NK-92 (cell line): ENCODE measurements around the gene SV2B.
"Not testable (repeated sequence)": the region's sequence is repeated elsewhere in the genome, so short reads cannot be mapped to it uniquely, and the experiment has no call there.

Source experiments
- DNase-seq: peaks from one replicate; lab custom pipeline; 2025; ENCODE audit not compliant: unreplicated experiment; lab: John Stamatoyannopoulos, UW

SV2B gene

DNA sequence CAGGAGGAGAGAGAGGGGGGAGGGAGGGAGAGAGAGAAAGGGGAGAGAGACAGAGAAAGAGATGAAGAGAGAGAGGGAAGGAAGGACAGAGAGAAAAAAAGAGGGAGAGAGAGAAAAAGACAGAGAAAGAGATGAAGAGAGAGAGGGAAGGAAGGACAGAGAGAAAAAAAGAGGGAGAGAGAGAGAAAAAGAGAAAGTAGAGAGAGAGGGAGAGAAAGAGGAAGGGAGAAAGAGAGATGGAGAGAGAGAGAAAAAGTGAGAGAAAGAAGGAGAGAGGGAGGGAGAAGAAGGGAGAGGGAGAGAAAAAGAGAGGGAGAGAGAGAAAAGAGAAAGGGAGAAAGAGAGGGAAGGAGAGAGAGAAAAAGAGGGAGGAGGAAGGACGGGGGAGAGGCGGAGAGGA, 204.2 kb downstream of the SV2B start:
- no peak for DNase-seq

DNA sequence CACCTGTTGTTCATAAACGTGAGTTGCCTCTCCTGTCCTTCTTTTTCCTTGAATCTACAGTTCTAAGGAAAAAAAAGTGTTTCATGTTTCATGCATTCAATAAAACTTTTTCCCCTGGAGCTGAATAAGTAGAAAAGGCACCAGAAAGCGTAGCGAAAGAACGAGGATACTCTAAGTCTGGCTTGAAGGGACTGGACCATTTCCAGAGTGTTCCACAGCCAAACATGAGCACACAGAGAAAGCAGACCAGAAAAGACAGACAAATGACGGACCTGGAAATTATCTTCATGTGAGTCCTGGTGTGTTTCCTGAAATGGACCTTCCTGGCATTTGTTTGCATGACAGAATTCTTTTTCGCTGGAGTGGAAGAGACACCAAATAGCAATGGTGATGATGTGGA, 204.7 kb downstream of the SV2B start:
- DNase-seq, result no peak

DNA sequence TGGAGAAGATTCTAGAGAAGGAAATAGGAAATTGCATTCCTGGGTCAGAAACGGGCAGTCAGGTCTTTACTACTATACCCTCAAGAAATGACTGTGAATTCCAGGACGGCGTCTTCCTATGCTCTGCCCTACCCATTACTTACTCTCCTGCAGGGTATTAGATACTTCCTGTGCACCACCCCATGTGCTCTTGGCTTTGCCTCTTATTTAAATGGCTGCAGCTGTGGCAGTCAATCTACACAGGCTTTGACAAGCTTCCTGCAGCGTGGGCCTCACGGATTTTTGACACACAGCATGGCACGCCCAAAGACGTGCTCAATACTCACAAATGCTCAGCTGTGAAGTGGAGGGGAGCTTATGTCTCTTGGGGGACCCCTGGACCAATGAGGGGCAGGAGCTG, 206.1 kb downstream of the SV2B start:
- DNase-seq, result no peak

DNA sequence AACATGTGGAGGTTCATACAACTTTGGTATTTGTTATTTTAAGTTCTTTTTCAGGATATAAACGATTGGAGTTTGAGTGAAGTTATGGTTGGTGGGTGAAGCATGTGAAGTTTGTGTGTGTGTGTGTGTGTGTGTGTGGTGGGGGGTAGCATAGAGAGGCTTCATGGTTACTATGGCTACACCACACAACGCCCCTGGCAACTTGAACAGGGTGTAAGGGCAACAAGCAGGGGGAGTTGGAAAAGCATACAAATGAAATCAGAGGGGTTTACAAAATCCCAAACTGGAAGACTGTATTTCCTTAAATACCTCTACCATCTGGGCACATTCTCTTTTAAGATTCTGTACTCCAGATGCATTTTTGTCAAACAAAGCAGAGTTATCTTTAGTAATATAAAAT, 207.5 kb downstream of the SV2B start:
- no peak for DNase-seq

DNA sequence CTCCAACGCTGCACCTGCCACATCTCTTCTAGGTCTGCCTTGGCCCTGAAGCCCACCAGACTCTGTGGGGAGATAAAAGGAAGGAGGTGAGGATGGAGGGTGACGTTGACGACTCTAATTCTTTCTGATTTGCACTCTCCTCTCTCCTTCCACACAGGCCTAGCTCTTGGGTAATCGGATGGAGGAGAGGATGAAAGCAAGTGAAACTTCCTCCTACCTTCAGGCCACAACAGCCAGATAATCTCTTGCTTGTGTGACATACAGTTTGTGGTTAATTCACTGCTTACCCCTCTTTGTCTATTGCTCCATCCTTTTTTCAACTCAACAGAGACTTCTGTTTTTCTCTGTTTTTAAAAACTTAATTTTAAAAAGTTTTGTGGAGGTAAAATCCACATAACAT, 208.1 kb downstream of the SV2B start:
- DNase-seq, result no peak

DNA sequence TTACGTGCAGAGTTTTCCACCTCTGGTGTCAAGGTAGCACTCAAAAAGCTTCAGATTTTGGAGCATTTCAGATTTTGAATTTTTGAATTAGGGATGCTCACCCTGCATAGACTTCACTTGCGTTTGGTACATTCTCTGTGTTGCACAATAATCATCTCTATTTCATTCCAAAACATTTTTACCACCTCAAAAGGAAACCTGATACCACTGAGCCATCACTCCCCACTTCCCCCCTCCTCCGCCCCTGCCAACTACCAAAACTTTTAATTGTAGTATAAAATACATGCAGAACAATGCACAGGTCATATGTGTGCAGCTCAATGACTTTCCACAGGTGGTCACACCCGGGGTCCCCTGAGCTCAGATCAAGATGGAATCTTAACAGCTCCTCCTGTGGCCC, 208.8 kb downstream of the SV2B start:
- DNase-seq, result no peak

DNA sequence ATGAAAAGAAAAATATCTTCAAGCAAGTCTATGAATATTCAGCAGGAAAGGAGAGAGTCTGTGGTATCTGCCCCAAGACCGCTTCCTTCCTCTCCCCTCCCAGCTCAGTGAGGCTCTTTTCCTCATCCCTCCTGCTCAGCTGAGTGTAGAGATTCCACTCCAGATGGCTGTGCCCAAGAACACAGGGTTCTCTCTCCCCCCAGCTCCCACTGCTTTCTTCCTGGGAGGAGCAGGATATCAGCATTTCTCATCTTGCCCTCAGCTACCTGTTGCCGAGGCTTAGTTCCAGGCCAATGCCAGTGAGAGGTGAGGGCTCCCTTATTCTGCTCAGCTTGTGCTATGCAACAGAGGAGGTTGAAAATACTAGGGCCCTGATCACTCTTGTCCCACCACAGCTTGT, 211.9 kb downstream of the SV2B start:
- no peak for DNase-seq

DNA sequence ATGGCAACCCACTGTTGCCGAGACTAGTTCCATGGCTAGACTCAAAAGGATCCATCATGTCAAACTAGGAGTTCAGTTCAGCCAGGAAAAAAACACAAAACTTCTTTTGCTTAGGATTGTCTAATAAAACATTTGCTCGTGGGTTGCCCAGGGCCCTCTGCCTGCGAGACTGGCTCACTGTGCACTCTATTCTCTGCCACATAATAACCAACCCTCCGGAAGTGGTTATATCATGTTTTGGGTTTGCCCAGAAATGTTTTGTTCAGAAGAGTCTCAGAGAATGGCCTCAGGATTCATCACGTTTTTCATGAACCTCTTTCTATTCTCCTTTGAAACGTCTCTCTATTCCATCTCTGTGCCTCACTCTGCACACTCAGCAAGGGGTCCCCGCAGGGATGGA, 216.1 kb downstream of the SV2B start:
- DNase-seq, result no peak

DNA sequence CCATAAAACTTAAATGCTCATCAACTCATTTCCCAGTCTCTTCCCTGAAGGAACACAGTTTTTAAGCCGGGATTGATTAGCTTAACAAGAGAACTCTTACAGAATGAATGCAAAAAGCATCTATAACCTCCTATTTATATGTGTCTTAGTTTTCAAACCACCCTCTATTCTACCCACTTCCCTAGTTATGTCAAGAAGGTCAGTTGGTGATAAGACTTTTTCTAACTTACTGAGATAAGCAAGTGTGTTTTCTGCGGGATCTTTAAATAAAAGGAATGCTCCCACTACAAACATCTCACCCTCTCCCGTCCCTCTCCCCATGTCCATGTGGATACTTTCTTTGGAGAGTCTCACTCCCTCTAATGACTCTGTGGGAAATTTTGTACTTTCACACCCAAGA, 218.5 kb downstream of the SV2B start:
- DNase-seq, result no peak

DNA sequence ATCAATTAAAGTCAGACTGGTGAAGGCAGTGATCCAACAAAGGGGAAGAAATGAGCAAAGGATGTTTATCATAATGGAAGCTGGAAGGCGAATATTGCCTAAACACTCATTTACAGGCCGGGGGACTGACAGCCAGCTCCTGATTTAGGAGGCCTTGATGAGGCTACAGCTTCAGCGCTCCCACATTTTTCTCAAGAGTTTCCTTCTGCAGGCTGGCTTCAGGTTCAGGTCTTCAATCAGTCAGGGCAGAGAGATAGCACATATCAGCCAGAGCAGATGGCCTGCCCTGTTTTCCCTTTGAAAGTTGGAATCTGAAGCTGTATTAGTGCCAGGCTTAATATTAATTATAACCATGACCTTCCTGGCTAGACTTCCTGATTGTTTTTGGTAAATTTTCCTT, 218.9 kb downstream of the SV2B start:
- no peak for DNase-seq

DNA sequence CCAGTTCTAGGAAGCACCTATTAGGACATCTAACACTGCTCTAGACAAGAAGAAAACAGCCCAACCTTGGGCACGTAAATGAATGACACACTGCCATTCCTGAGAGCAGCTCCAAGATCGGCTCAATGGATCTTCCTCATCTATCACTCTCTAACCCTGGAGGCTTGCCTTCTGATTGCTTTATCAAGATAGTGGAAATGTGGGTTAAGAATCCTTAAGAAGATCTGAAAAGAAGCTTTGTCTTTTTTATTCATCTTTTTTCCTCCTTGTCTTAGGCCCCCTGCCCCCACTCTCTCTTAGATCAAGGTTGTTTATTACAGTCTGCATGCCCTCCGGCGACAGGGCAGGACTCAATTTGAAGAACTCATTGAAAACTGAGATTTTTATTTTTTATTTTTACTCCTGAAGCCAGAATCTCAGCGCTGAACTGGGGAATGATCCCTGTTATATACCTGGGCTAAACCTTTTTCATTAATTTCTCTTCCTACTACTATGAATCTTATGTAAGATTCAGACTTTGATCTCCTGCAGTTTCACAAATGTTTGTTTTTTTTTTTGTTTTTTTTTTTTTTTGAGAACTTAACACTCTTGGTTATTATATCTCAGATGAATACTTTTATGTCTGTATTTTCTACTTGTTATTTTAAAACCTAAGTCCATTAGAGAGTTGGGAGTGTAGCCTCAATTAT, 219.5 kb downstream of the SV2B start:
- DNase-seq, result no peak

DNA sequence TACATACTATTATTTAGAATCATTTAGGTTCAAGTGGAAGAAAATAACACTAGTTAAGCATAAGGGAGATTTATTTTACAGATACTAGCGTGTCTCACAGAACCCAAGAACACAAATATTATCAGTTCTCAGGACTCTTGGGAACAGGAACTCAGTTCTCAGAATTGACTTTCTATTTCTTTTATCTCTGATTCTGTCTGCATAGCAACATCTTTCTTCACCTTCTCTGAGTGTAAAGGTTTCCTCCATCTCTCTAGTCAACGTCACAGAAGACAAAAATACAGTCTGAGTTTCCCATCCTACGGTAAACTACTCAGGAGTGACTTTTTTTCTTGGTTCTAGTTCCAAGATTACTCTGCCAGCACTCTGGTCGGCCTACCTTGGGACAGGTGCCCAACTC, 220.0 kb downstream of the SV2B start:
- DNase-seq, result no peak

DNA sequence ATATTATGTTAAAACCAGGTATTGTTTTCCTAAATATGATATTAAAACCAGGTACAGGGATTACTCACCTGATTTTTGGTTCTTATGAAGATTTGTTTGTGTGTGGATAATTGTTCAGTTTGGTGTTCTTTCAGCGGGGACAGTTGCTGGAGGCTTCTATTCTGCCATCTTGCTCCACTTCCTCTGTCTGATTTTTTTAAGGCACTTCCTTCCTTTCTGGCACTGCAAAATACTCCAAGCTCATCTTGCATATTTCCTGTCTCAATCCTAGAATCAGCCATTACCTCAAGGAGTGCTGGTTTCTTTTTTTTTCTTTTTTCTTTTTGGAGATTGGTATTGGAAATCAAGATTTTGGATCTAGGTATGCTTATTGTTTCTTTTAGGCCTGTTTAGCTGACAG, 229.9 kb downstream of the SV2B start:
- DNase-seq, result no peak

DNA sequence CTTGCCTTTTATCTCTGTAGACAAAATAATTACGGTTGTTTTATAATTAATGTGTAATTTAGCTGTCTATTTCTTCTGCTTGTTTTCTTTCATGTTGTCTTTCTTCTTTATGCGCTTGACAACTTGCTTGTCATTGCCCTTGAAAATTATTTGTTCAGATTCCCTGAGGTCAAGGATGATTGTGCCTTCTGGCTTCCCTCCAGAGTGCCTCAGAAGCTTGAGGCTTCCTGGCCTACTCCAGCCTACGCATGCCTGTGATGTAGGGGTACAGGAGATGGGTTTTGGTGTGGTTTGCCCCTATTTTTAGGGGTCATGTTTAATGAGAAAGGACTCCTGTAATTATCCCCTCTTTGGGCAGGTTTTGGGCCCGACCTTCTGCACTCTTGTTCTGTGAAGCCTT, 231.5 kb downstream of the SV2B start:
- no peak for DNase-seq

DNA sequence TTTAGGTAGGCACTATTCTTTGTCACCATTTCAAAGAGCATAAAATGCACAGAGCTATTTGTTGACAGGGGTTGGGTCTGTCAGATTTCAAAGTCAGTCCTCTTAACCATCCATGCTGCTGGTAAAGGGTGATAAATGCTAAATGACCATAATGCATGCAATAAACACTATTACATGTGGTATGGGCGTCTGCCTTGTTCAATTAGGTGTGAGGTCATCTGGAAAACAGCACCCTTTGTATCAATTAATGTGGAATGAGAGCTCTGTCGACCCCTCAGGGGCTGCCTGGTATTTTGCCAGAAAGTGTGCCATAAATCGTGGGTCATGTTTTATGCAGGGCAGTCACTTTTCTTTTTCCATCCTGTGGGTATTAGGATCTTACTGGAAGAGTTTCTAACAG, 235.6 kb downstream of the SV2B start:
- DNase-seq, result no peak

DNA sequence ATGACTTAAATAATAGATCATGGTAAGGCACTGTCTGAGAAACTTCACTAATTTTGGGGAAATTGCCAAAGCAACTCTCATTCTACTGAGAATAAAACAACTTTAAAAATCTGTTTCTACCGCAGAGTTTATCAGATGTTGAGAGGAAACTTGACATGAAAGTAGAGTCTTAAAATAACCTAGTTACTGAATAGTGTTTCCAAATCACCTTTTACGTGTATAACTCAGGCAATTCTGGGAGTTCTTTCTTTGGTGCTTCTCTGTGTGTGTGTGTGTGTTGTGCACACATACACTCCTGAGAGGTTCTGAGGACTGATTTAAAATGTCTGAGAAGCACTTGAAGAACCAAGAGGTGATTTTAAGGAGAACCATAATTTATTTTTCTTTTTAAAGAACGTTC, 236.6 kb downstream of the SV2B start:
- no peak for DNase-seq

DNA sequence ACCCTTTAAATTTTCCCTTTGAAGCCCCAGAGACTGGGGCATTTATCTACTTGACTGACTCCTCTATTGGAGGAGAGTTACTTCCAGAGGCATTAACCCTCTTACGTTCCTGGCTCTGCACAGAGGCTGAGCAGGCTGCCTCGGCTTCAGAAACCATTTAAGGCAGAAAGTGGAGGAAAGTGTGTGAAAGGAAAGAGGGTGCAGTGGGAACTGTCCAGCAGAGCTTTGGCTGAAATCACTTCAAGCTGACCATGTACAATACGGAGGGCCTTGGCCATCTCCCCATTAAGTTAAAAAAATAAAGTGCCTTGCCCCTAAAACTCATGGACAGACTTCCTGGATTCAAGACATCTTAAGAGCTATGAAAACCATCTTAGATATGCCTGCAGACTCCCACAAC, 238.7 kb downstream of the SV2B start:
- DNase-seq, result no peak

DNA sequence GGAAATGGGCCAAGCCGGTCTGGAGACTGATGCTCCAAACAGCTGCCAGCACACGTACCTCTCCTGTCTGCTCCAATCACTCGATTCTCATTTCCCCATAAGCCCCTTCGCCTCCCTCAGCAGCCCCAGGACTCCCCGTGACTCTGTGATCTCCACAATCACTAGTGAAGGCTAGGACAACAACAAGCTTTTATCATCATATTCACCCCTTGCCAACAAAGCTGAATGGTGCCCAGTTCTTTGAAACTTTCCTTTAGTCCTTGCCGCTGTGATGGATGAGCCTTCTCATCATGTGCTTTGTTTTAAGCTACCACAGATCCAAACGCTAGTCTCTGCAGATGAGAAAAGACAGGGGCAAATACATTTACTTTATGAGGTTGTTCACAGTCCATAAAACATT, 242.0 kb downstream of the SV2B start:
- DNase-seq, result no peak

DNA sequence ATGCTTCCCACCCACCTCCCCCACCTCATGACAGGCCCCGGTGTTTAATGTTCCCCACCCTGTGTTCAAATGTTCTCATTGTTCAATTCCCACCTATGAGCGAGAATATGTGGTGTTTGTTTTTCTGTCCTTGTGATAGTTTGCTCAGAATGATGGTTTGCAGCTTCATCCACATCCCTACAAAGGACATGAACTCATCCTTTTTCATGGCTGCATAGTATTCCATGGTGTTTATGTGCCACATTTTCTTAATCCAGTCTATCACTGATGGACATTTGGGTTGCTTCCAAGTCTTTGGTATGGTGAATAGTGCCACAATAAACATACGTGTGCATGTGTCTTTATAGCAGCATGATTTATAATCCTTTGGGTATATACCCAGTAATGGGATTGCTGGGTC, 244.9 kb downstream of the SV2B start:
- not testable (repeated sequence) for DNase-seq

DNA sequence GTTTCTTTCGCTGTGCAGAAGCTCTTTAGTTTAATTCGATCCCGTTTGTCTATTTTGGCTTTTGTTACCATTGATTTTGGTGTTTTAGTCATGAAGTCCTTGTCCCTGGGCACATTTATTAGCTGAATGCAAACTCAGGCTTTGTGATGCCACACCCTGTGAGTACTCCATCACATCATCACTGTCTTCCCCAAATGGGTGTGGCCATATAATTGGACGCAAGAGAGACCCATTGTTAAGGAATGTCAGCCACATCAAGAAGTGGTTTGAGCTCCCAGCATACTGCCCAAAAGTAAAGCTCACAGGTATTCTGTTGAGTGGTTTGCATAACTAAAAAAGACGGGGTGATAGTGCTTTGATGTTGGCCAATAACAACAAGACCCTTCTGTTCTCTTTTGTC, 245.7 kb downstream of the SV2B start:
- DNase-seq, result no peak

DNA sequence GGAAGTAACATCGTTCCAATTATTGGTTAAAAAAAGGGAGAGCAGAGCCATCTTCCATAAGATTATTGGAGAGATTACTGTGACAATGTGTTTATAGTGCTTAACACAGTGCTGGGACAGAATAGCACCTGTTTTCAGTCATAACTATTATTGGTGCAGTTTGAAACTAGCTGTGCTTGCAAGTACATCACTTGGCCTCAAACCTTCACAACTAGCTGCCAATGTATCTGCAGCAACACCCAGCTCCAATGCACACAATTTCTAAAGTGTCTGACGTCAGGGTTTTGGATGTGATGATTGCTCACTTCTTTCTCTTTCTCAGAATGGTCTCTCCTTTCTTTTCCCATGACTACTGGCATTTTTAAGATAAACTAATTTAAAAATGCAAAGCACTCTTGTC, 246.2 kb downstream of the SV2B start:
- no peak for DNase-seq

DNA sequence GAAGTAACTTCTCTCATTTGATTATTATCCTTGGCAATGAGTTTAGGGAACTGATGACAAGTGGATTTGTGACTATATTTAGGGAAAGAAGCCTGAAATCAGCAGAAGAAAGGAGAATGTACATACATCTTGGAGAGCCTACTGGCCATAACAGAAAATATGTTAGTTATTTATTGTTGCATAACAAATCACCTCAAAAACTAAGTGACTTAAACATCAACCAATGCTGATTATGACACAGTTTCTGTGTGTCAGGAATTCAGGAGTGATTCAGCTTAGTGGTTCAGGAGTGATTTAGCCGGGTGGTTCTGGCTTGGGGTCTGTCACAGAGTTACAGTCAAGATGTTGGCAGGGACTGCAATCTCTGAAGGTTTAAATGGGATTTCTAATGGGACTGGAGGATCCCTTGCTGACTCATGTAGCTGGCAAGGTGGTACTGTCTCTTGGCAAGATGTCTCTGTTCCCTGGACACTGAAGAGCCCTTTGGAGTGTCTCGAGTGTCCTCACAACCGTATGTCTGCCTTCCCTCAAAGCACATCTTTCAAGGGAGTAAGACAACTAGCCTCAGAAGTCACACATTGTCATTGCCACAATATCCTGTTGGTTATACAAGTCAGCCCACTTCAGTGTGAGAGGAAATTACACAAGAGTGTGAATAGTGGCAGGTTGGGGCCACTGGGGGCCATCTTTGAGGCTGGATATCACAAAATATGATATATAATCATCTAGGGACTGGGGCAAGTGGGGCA, 248.9 kb downstream of the SV2B start:
- no peak for DNase-seq
